Measurements from ENCODE around the gene ATP6V0A1.

Gene ATP6V0A1

DNA sequence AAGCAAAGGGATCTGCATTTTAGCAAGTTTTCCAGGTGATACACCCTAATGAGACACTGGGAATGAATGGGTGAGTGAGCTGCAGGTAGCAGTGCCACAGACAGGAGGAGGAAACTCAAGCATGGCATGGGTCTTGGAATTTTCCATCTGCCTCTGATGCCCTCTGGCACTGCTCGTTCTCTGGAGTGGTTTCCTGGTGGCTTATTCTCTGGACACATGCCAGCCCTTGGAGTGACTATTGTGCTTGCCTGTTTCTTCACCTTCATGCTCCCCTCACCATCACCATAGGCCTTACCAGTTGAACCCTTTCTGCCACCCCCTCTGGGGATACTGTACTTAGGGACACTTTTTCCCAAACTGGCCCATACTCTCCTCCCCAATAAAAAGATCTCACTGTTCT is 104.9 kb downstream of the ATP6V0A1 start:
- no peaks in the 10 kb centered on the region for H3K27me3 ChIP-seq (ENCODE audit: control insufficient read depth, insufficient read depth, low read length)
- H3K4me3 ChIP-seq (ENCODE audit: low read depth, low read length) = peak overlapping the region; percentile 81; the same call in 1 of the 2 replicates
- H3K9me3 ChIP-seq (ENCODE audit: control insufficient read depth, insufficient read depth, low read depth, low read length) = no peaks in the 10 kb centered on the region
- peaks cover 20% of the 10 kb centered on the region for H3K4me1 ChIP-seq (ENCODE audit: control insufficient read depth, insufficient read depth, low read length)
- H3K9ac ChIP-seq (ENCODE audit: low read length) = peak overlapping the region; percentile 92
- H3K36me3 ChIP-seq (ENCODE audit: control insufficient read depth, insufficient read depth, low read length) = peaks cover 34% of the 10 kb centered on the region
- no peak overlapping the region for H3K27ac ChIP-seq (ENCODE audit: low read depth, low read length)

- Histone ChIP-seq H3K36me3 (ENCODE audit: control insufficient read depth, insufficient read depth, low read length) (peaks cover 38% of the 10 kb centered on the region), H3K9me3 (ENCODE audit: control insufficient read depth, insufficient read depth, low read depth, low read length) (no peaks in the 10 kb centered on the region), H3K9ac (ENCODE audit: low read length) (no peak overlapping the region), H3K27me3 (ENCODE audit: control insufficient read depth, insufficient read depth, low read length) (no peaks in the 10 kb centered on the region), H3K27ac (ENCODE audit: low read depth, low read length) (no peak overlapping the region), H3K4me3 (ENCODE audit: low read depth, low read length) (no peak overlapping the region), H3K4me1 (ENCODE audit: control insufficient read depth, insufficient read depth, low read length) (peaks cover 20% of the 10 kb centered on the region)
Observed at GRCh38 chr17:42563950-42564349, 105.3 kb downstream of the ATP6V0A1 start.

- Histone ChIP-seq H3K36me3 (ENCODE audit: control insufficient read depth, insufficient read depth, low read length) (peaks cover 49% of the 10 kb centered on the region), H3K9me3 (ENCODE audit: control insufficient read depth, insufficient read depth, low read depth, low read length) (no peaks in the 10 kb centered on the region), H3K4me1 (ENCODE audit: control insufficient read depth, insufficient read depth, low read length) (peaks cover 20% of the 10 kb centered on the region), H3K4me3 (ENCODE audit: low read depth, low read length) (no peak overlapping the region), H3K9ac (ENCODE audit: low read length) (no peak overlapping the region), H3K27me3 (ENCODE audit: control insufficient read depth, insufficient read depth, low read length) (no peaks in the 10 kb centered on the region), H3K27ac (ENCODE audit: low read depth, low read length) (no peak overlapping the region)
Observed at GRCh38 chr17:42564815-42565522, 106.3 kb downstream of the ATP6V0A1 start.

GRCh38 chr17:42565523-42566214 is 107.0 kb downstream of the ATP6V0A1 start:
- H3K36me3 ChIP-seq (ENCODE audit: control insufficient read depth, insufficient read depth, low read length) = peaks cover 54% of the 10 kb centered on the region
- H3K4me1 ChIP-seq (ENCODE audit: control insufficient read depth, insufficient read depth, low read length) = peaks cover 20% of the 10 kb centered on the region
- peak overlapping the region; percentile 91; the same call in 1 of the 2 replicates for H3K27ac ChIP-seq (ENCODE audit: low read depth, low read length)
- peak overlapping the region; percentile 97; the same call in 1 of the 2 replicates for H3K4me3 ChIP-seq (ENCODE audit: low read depth, low read length)
- no peaks in the 10 kb centered on the region for H3K27me3 ChIP-seq (ENCODE audit: control insufficient read depth, insufficient read depth, low read length)
- H3K9me3 ChIP-seq (ENCODE audit: control insufficient read depth, insufficient read depth, low read depth, low read length) = no peaks in the 10 kb centered on the region
- H3K9ac ChIP-seq (ENCODE audit: low read length) = peak overlapping the region; percentile 86

GRCh38 chr17:42566215-42566882 is 107.7 kb downstream of the ATP6V0A1 start:
- H3K9ac ChIP-seq (ENCODE audit: low read length) = peak overlapping the region; percentile 86
- peaks cover 20% of the 10 kb centered on the region for H3K4me1 ChIP-seq (ENCODE audit: control insufficient read depth, insufficient read depth, low read length)
- H3K4me3 ChIP-seq (ENCODE audit: low read depth, low read length) = peak overlapping the region; percentile 97
- peak overlapping the region; percentile 91 for H3K27ac ChIP-seq (ENCODE audit: low read depth, low read length)
- H3K36me3 ChIP-seq (ENCODE audit: control insufficient read depth, insufficient read depth, low read length) = peaks cover 61% of the 10 kb centered on the region
- no peaks in the 10 kb centered on the region for H3K9me3 ChIP-seq (ENCODE audit: control insufficient read depth, insufficient read depth, low read depth, low read length)
- no peaks in the 10 kb centered on the region for H3K27me3 ChIP-seq (ENCODE audit: control insufficient read depth, insufficient read depth, low read length)

DNA sequence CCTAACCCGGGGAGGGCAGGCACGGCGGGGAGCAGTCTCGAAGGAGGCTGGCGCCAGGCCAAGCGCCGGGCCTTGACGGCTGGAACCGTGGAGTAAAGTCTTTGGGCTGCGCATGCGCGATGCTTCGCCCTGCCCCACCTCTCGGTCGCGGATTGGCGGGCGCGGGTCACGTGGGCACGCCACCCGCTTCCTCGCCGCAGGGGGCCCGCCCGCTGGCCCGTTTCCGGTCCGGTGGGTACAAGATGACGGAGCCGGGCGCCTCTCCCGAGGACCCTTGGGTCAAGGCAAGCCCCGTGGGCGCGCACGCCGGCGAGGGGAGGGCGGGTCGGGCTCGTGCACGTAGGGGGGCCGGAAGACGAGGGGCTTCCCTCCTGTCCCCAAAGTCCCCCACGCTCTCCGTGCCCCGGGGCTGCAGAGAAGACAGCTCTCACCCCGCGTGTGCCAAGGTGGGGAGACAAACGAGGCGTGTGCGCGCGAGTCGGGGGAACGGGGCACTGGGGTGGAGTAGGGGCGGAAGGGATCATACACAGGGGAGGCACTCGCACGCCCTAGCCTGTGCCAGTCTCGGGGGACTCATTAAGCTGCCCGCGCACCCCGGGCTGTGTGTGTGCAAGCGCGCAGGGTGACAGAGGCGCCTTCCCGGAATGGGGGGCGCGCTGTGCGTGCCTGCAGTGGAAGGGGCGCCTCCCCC is 108.3 kb downstream of the ATP6V0A1 start, which contains the start of gene MLX:
TSS of gene MLX (plus strand) at position 218 of the 691 bp plus-strand sequence. CDS start at position 243, 25 bp downstream.
- peaks cover 67% of the 10 kb centered on the region for H3K36me3 ChIP-seq (ENCODE audit: control insufficient read depth, insufficient read depth, low read length)

DNA sequence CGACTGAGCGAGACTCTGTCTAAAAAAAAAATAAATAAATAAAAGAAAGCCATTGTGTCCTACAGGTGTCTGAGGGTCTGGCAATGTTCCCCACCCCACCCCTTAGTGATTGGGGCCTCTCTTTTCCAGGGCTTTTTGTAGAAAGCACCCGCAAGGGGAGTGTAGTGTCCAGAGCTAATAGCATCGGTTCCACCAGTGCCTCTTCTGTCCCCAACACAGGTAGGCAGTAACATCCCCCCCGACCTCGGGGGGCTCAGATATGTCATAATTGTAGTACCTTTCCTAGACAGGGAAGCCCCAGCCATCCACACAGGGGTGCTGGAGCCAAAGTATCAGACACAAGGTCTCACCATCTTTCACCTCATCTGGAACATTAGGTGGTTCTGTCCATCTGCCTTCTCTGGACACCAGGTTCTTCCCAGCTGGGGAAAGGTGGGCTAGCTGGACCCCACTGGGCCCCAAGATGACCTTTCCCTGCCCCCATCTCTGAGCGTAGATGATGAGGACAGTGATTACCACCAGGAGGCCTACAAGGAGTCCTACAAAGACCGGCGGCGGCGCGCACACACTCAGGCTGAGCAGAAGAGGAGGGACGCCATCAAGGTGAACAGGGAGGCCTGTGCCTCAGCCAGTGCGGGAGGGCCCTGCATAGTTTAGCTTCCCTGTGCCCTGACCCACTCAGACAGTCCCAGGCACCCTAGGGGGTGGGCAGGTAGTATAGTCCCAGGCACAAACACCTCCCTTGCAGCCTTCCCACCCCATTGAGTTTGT is 109.8 kb downstream of the ATP6V0A1 start:
- Histone ChIP-seq H3K27me3 (ENCODE audit: control insufficient read depth, insufficient read depth, low read length) (no peaks in the 10 kb centered on the region), H3K9me3 (ENCODE audit: control insufficient read depth, insufficient read depth, low read depth, low read length) (no peaks in the 10 kb centered on the region), H3K9ac (ENCODE audit: low read length) (no peak overlapping the region), H3K36me3 (ENCODE audit: control insufficient read depth, insufficient read depth, low read length) (peaks cover 79% of the 10 kb centered on the region), H3K4me1 (ENCODE audit: control insufficient read depth, insufficient read depth, low read length) (peaks cover 13% of the 10 kb centered on the region), H3K4me3 (ENCODE audit: low read depth, low read length) (no peak overlapping the region), H3K27ac (ENCODE audit: low read depth, low read length) (no peak overlapping the region)

More for the DNA sequence above, 108.3 kb downstream of the ATP6V0A1 start, which contains the start of gene MLX:
- Histone ChIP-seq H3K4me3 (ENCODE audit: low read depth, low read length) (peak within 1 kb of the TSS; percentile 97), H3K27me3 (ENCODE audit: control insufficient read depth, insufficient read depth, low read length) (no peaks in the 10 kb centered on the region), H3K4me1 (ENCODE audit: control insufficient read depth, insufficient read depth, low read length) (peaks cover 20% of the 10 kb centered on the region), H3K27ac (ENCODE audit: low read depth, low read length) (peak within 1 kb of the TSS; percentile 91), H3K9ac (ENCODE audit: low read length) (peak within 1 kb of the TSS; percentile 94), H3K9me3 (ENCODE audit: control insufficient read depth, insufficient read depth, low read depth, low read length) (no peaks in the 10 kb centered on the region)

DNA sequence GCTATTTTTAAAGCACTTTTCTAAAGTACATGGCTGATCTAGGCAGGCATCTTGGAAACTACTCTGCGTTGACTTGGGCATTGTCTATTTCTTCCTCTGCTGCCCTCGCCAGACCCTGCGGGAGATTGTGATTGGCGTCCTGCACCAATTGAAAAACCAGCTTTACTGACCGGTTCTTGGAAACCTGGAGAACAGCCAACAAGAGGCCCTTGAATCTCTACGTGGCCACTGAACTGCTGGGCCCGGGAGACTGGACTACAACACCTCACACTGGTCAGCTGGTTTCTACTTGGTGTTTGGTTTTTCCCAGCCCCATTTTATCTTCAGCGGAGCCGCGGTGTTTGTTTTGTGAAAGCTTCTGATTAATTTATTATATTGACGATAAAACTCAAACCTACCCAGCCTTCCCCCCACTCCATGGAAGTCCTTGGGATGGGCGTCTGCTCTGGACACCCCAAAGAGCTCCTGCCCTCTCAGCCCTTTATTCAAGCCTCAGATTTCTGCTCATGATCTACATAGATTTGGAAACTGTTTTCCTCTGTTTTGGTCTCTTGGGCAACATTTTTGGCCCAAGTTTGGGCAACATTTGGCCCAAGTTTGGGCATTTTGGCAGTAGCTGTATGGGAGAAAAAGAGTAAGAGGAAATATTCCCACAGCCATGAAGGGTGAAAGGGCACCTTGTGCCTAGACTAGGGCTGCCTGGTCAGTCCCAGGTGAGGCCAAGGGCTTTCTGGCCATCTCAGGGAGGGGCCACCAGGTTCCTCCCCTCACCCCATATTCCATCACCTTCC is 113.0 kb downstream of the ATP6V0A1 start:
- H3K36me3 ChIP-seq (ENCODE audit: control insufficient read depth, insufficient read depth, low read length) = peaks cover 69% of the 10 kb centered on the region
- H3K27ac ChIP-seq (ENCODE audit: low read depth, low read length) = no peak overlapping the region
- H3K27me3 ChIP-seq (ENCODE audit: control insufficient read depth, insufficient read depth, low read length) = no peaks in the 10 kb centered on the region
- no peak overlapping the region for H3K4me3 ChIP-seq (ENCODE audit: low read depth, low read length)
- no peak overlapping the region for H3K9ac ChIP-seq (ENCODE audit: low read length)
- no peaks in the 10 kb centered on the region for H3K9me3 ChIP-seq (ENCODE audit: control insufficient read depth, insufficient read depth, low read depth, low read length)
- H3K4me1 ChIP-seq (ENCODE audit: control insufficient read depth, insufficient read depth, low read length) = peaks cover 8% of the 10 kb centered on the region
